ENCODE results near the gene RPL15. TPM values are rescaled to one million over a fixed set of nuclear protein-coding genes. Genes with fewer than 3 reads are reported as not detected.
"Not testable (repeated sequence)": the region's sequence is repeated elsewhere in the genome, so short reads cannot be mapped to it uniquely, and the experiment has no call there.

The RPL15 gene
- total and polyA plus RNA-seq, 10 of the 15 experiments (the other 5 are each of a cell fraction or from before 2014, with no cell fraction given) = 2,885 to 10,761 (median 4,017) TPM

GRCh38 chr3:23869977-23870662, 46.8 kb upstream of the RPL15 start:
- FAIRE-seq (no peak), ATAC-seq (no peak), DNase-seq (ENCODE audit: low read depth, low spot score) (no peak)
- ChIA-PET CTCF (interaction anchor here (1.1 to 3.0 kb wide), 3 partner anchors 19 to 36 kb away, joined by 4 to 13 read pairs (median 11); no protein-coding TSS in a partner anchor), SMC1A (ENCODE audit: uncharacterized antibody, unreplicated experiment) (interaction anchor here (0.7 to 3.0 kb wide), 4 partner anchors 34 to 62 kb away, joined by 3 to 16 read pairs (median 5); no protein-coding TSS in a partner anchor), POLR2A (no interaction called here), RAD21 (ENCODE audit: unreplicated experiment) (interaction anchor here (1.2 to 1.5 kb wide), 2 partner anchors 20 to 34 kb away, joined by 3 read pairs; no protein-coding TSS in a partner anchor)
- H3K4me2 ChIP-seq (ENCODE audit: control insufficient read depth, insufficient read depth) = no peak overlapping the region
- H3K4me1 ChIP-seq (ENCODE audit: control insufficient read depth, insufficient read depth, low read length) = peaks cover 17% of the 10 kb centered on the region
- H2AFZ ChIP-seq (ENCODE audit: control insufficient read depth, low read depth, low read length) = no peak overlapping the region
- no peak overlapping the region for H3K9ac ChIP-seq (ENCODE audit: control insufficient read depth, insufficient read depth, low read length)
- intact Hi-C loops (cut with micrococcal nuclease; ENCODE audit: unreplicated experiment) (loop anchor here (5.0 kb wide), 2 partner anchors 38 to 63 kb away; partner anchors contain the start of gene UBE2E1), in situ Hi-C loops (cut with MboI) (no loop called here)
- peaks cover 57% of the 10 kb centered on the region for H3K79me2 ChIP-seq (ENCODE audit: control insufficient read depth, insufficient read depth, low read length)
- no peaks in the 10 kb centered on the region for H3K9me3 ChIP-seq (replicated peaks; ENCODE audit: control insufficient read depth, insufficient read depth, low read length)
- WGBS (ENCODE audit: insufficient coverage, insufficient replicate concordance, low lambda C conversion rate, missing lambda C conversion rate) = 92% methylated on average over 4 of the region's 4 CpGs
- H3K4me3 ChIP-seq = no peak overlapping the region
- no peaks in the 10 kb centered on the region for H3K27me3 ChIP-seq (replicated peaks in 1 of 2; ENCODE audit: control insufficient read depth in 2 of 2, insufficient read depth in 2 of 2, low read length in 1 of 2)
- TF ChIP-seq, protein P1, sequence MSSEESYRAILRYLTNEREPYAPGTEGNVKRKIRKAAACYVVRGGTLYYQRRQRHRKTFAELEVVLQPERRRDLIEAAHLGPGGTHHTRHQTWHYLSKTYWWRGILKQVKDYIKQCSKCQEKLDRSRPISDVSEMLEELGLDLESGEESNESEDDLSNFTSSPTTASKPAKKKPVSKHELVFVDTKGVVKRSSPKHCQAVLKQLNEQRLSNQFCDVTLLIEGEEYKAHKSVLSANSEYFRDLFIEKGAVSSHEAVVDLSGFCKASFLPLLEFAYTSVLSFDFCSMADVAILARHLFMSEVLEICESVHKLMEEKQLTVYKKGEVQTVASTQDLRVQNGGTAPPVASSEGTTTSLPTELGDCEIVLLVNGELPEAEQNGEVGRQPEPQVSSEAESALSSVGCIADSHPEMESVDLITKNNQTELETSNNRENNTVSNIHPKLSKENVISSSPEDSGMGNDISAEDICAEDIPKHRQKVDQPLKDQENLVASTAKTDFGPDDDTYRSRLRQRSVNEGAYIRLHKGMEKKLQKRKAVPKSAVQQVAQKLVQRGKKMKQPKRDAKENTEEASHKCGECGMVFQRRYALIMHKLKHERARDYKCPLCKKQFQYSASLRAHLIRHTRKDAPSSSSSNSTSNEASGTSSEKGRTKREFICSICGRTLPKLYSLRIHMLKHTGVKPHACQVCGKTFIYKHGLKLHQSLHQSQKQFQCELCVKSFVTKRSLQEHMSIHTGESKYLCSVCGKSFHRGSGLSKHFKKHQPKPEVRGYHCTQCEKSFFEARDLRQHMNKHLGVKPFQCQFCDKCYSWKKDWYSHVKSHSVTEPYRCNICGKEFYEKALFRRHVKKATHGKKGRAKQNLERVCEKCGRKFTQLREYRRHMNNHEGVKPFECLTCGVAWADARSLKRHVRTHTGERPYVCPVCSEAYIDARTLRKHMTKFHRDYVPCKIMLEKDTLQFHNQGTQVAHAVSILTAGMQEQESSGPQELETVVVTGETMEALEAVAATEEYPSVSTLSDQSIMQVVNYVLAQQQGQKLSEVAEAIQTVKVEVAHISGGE (CRISPR knock-in tag; IDR thresholded peaks at IDR 0.05) = no peak
- no peak for TF ChIP-seq RUNX3 (IDR thresholded peaks at IDR 0.05; ENCODE audit: low read length)
- TF ChIP-seq TAF1 (IDR thresholded peaks at IDR 0.05; ENCODE audit: borderline replicate concordance, low read depth, low read length) = no peak
- TF ChIP-seq, protein P2, sequence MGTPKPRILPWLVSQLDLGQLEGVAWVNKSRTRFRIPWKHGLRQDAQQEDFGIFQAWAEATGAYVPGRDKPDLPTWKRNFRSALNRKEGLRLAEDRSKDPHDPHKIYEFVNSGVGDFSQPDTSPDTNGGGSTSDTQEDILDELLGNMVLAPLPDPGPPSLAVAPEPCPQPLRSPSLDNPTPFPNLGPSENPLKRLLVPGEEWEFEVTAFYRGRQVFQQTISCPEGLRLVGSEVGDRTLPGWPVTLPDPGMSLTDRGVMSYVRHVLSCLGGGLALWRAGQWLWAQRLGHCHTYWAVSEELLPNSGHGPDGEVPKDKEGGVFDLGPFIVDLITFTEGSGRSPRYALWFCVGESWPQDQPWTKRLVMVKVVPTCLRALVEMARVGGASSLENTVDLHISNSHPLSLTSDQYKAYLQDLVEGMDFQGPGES (IDR thresholded peaks at IDR 0.05) = no peak
- H3K36me3 ChIP-seq (ENCODE audit: control insufficient read depth in 2 of 2, insufficient read depth in 2 of 2, low read length in 1 of 2) = peaks cover under 1 to 5% of the 10 kb centered on the region in 2 experiments; a peak in 2 of 4 replicates
- H4K20me1 ChIP-seq (ENCODE audit: control insufficient read depth, insufficient read depth) = no peaks in the 10 kb centered on the region
- no peak overlapping the region for H3K27ac ChIP-seq (ENCODE audit: control insufficient read depth, insufficient read depth)
- no TSS peak for BruUV-seq (replicated peaks)

DNA sequence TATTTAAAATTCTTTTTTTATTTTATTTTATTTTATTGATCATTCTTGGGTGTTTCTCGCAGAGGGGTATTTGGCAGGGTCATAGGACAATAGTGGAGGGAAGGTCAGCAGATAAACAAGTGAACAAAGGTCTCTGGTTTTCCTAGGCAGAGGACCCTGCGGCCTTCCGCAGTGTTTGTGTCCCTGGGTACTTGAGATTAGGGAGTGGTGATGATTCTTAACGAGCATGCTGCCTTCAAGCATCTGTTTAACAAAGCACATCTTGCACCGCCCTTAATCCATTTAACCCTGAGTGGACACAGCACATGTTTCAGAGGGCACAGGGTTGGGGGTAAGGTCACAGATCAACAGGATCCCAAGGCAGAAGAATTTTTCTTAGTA, 46.3 kb upstream of the RPL15 start:
- ATAC-seq; H3K4me2 ChIP-seq (ENCODE audit: control insufficient read depth, insufficient read depth); in situ Hi-C loops (cut with MboI); POLR2A ChIA-PET; H3K36me3 ChIP-seq (ENCODE audit: control insufficient read depth in 2 of 2, insufficient read depth in 2 of 2, low read length in 1 of 2); H2AFZ ChIP-seq (ENCODE audit: control insufficient read depth, low read depth, low read length); BruUV-seq (replicated peaks); H3K9me3 ChIP-seq (replicated peaks; ENCODE audit: control insufficient read depth, insufficient read depth, low read length); H3K4me3 ChIP-seq; H4K20me1 ChIP-seq (ENCODE audit: control insufficient read depth, insufficient read depth); intact Hi-C loops (cut with micrococcal nuclease; ENCODE audit: unreplicated experiment); DNase-seq (ENCODE audit: low read depth, low spot score); H3K27me3 ChIP-seq (replicated peaks in 1 of 2; ENCODE audit: control insufficient read depth in 2 of 2, insufficient read depth in 2 of 2, low read length in 1 of 2); FAIRE-seq; H3K9ac ChIP-seq (ENCODE audit: control insufficient read depth, insufficient read depth, low read length); H3K27ac ChIP-seq (ENCODE audit: control insufficient read depth, insufficient read depth): not testable (repeated sequence)
- SMC1A ChIA-PET (ENCODE audit: uncharacterized antibody, unreplicated experiment) = interaction anchor here (1.6 kb wide), 1 partner anchor 62 kb away, joined by 6 read pairs; no protein-coding TSS in a partner anchor
- Histone ChIP-seq H3K79me2 (ENCODE audit: control insufficient read depth, insufficient read depth, low read length) (peaks cover 56% of the 10 kb centered on the region), H3K4me1 (ENCODE audit: control insufficient read depth, insufficient read depth, low read length) (peaks cover 12% of the 10 kb centered on the region)
- WGBS (ENCODE audit: insufficient coverage, insufficient replicate concordance, low lambda C conversion rate, missing lambda C conversion rate) = 93% methylated on average over 2 of the region's 5 CpGs
- RAD21 ChIA-PET (ENCODE audit: unreplicated experiment) = interaction anchor here (1.2 to 1.5 kb wide), 2 partner anchors 19 to 35 kb away, joined by 3 read pairs; no protein-coding TSS in a partner anchor
- CTCF ChIA-PET = interaction anchor here (1.5 kb wide), 1 partner anchor 19 kb away, joined by 11 read pairs; no protein-coding TSS in a partner anchor
